Measurements from ENCODE around the gene SLC35D1. TPM values are rescaled to one million over a fixed set of nuclear protein-coding genes. Genes with fewer than 3 reads are reported as not detected.

Gene SLC35D1
- total RNA-seq, 1 experiment from 2014 or later = 3.8 TPM

DNA sequence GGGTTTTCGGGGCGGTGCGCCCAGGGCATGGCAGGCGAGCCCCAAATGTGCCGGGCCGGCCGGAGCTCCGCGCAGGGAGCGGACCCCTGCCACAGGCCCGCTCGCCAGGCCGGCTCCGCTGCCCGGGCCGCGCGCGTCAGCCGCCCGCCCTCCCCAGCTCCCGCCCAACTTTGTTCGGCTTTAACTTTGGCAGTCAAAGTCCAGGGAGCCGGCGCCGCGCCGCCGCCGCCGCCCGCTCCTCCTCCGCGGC, 488 bp downstream of the SLC35D1 start:
- peak overlapping the region in 1 of 3 experiments; percentile 95; a peak in 1 of 7 replicates for H3K27ac Mint-ChIP-seq

More for the DNA sequence above, 488 bp downstream of the SLC35D1 start:
- Histone ChIP-seq H2BK15ac (ENCODE audit: low read depth, low read length) (no peak overlapping the region), H4K8ac (replicated peaks; ENCODE audit: insufficient read length, low read depth, low read length) (no peak overlapping the region), H3K4ac (ENCODE audit: low read depth, low read length) (no peak overlapping the region), H3K27ac (ENCODE audit: insufficient read length, low read depth, low read length) (no peak overlapping the region), H4K91ac (ENCODE audit: insufficient read length, low read depth, low read length) (no peak overlapping the region), H3K14ac (ENCODE audit: insufficient read depth, low read length) (peak overlapping the region; percentile 86; the same call in 1 of the 2 replicates), H3K23me2 (ENCODE audit: insufficient read length, low read depth, low read length, poor library complexity, severe bottlenecking) (no peaks in the 10 kb centered on the region), H2BK5ac (ENCODE audit: insufficient read length, low read length) (no peak overlapping the region), H3K79me1 (ENCODE audit: insufficient read depth, low read depth, low read length, poor library complexity, severe bottlenecking) (no peaks in the 10 kb centered on the region), H3K23ac (ENCODE audit: insufficient read length, low read depth, low read length) (no peak overlapping the region), H2BK12ac (ENCODE audit: insufficient read length, low read depth, low read length) (no peak overlapping the region), H3K9ac (ENCODE audit: extremely low read depth, insufficient read length, low read length) (peak overlapping the region; percentile 79), H3K9me3 (ENCODE audit: control insufficient read depth, low read depth, low read length) (no peaks in the 10 kb centered on the region), H2AFZ (ENCODE audit: low read length) (no peak overlapping the region), H3T11ph (ENCODE audit: low read length) (no peak overlapping the region), H3K56ac (ENCODE audit: insufficient read length, low read depth, low read length) (no peak overlapping the region), H3K4me2 (ENCODE audit: insufficient read depth, insufficient read length, low read length) (peak overlapping the region; percentile 73), H3K18ac (ENCODE audit: insufficient read length, low read depth, low read length) (no peak overlapping the region), H2BK120ac (ENCODE audit: low read depth, low read length, poor library complexity, severe bottlenecking) (no peak overlapping the region), H3K79me2 (ENCODE audit: insufficient read depth, low read length) (no peaks in the 10 kb centered on the region), H3K27me3 (ENCODE audit: insufficient read depth, low read length) (no peaks in the 10 kb centered on the region), H2AK5ac (ENCODE audit: insufficient read length, low read length) (no peak overlapping the region), H4K20me1 (ENCODE audit: control insufficient read depth, insufficient read depth, insufficient read length) (no peaks in the 10 kb centered on the region), H4K5ac (ENCODE audit: insufficient read length, low read depth, low read length) (no peak overlapping the region), H2BK20ac (ENCODE audit: low read depth, low read length, poor library complexity, severe bottlenecking) (no peak overlapping the region), H3K4me1 (ENCODE audit: insufficient read depth, low read length) (peaks cover 2% of the 10 kb centered on the region; the same call in 1 of the 2 replicates)
- Mint-ChIP-seq H3K4me1 (peaks cover 18 to 20% of the 10 kb centered on the region in 2 experiments), H3K36me3 (ENCODE audit: insufficient read depth in 1 of 3, low read depth in 3 of 3) (peaks cover 0 to 2% (median 0%) of the 10 kb centered on the region in 3 experiments; a peak in 3 of 7 replicates), H3K4me3 (peak overlapping the region; percentile 81 to 88), H3K9me3 (no peaks in the 10 kb centered on the region), H3K27me3 (ENCODE audit: low read depth) (no peaks in the 10 kb centered on the region; the same call in 1 of the 2 replicates)
- TF ChIP-seq, protein P1, sequence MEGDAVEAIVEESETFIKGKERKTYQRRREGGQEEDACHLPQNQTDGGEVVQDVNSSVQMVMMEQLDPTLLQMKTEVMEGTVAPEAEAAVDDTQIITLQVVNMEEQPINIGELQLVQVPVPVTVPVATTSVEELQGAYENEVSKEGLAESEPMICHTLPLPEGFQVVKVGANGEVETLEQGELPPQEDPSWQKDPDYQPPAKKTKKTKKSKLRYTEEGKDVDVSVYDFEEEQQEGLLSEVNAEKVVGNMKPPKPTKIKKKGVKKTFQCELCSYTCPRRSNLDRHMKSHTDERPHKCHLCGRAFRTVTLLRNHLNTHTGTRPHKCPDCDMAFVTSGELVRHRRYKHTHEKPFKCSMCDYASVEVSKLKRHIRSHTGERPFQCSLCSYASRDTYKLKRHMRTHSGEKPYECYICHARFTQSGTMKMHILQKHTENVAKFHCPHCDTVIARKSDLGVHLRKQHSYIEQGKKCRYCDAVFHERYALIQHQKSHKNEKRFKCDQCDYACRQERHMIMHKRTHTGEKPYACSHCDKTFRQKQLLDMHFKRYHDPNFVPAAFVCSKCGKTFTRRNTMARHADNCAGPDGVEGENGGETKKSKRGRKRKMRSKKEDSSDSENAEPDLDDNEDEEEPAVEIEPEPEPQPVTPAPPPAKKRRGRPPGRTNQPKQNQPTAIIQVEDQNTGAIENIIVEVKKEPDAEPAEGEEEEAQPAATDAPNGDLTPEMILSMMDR (conservative IDR thresholded peaks at IDR 0.05) = no peak
- DNase-seq = no peak
- WGBS (ENCODE audit: extremely low coverage, insufficient read length, low lambda C conversion rate) = no CpG with 5 or more reads among the region's 34 CpGs
